Endothelial cell of umbilical vein (primary cell): ENCODE measurements around the gene VGLL4.

Experiments used
- EZH2 ChIP-seq: IDR thresholded peaks from 2 replicates; pipeline ENCODE4 v1.6.1; 2012; ENCODE audit warnings: borderline replicate concordance, low read depth, mild to moderate bottlenecking, moderate library complexity, low read length, inconsistent platforms; ENCODE audit not compliant: severe bottlenecking
- FOS ChIP-seq: IDR thresholded peaks from 2 replicates; pipeline ENCODE4 v1.6.1; 2011; ENCODE audit warnings: mild to moderate bottlenecking, low read length, moderate library complexity, borderline replicate concordance; ENCODE audit not compliant: insufficient read depth
- MYC ChIP-seq: IDR thresholded peaks from one replicate; pipeline ENCODE4 v1.6.1; 2011; ENCODE audit warnings: mild to moderate bottlenecking, low read depth, low read length
- POLR2A ChIP-seq: IDR thresholded peaks from 2 replicates; pipeline ENCODE4 v1.6.1; 2012; ENCODE audit warnings: low read depth, mild to moderate bottlenecking, control low read depth, low read length
- POLR2AphosphoS5 ChIP-seq: IDR thresholded peaks from 2 replicates; pipeline ENCODE4 v1.6.1; 2012; ENCODE audit warnings: low read depth, mild to moderate bottlenecking, control low read depth, low read length, moderate library complexity; ENCODE audit not compliant: insufficient read depth
- TF ChIP-seq, protein P1 (sequence below): IDR thresholded peaks from 2 replicates; pipeline ENCODE4 v1.6.1; 2011; ENCODE audit not compliant: insufficient read depth, insufficient read length
- TF ChIP-seq, protein P2 (sequence below), 2 donors: IDR thresholded peaks; 1 replicate in 1 of 2; 2 replicates in 1 of 2; pipeline ENCODE4 v1.5.1; 2011; ENCODE audit warnings: low read length in 2 of 2, mild to moderate bottlenecking in 2 of 2, moderate library complexity in 2 of 2, control low read depth in 1 of 2, inconsistent platforms in 1 of 2, low read depth in 1 of 2; ENCODE audit not compliant: insufficient read depth in 1 of 2; ENCODE audit errors: extremely low read depth in 1 of 2

DNA sequence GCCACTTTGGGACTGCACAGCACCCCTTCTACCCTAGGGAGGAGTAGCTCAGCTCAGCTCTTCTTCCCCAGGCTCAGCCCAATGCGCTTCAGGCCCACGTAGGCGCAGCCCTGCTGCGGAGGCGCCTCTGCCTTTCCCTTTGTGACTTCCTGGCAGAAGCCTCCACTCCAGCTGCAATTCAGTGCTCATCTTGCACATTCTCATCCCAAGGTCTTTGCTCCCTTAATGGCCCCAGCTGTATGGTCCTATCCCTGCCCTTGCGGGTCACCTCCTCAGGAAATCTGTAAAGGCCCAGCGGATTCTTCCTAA lies 109.0 kb downstream of the VGLL4 start:
- TF ChIP-seq, protein P1, sequence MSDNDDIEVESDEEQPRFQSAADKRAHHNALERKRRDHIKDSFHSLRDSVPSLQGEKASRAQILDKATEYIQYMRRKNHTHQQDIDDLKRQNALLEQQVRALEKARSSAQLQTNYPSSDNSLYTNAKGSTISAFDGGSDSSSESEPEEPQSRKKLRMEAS: no peak
- TF ChIP-seq POLR2AphosphoS5: no peak
- TF ChIP-seq, protein P2, sequence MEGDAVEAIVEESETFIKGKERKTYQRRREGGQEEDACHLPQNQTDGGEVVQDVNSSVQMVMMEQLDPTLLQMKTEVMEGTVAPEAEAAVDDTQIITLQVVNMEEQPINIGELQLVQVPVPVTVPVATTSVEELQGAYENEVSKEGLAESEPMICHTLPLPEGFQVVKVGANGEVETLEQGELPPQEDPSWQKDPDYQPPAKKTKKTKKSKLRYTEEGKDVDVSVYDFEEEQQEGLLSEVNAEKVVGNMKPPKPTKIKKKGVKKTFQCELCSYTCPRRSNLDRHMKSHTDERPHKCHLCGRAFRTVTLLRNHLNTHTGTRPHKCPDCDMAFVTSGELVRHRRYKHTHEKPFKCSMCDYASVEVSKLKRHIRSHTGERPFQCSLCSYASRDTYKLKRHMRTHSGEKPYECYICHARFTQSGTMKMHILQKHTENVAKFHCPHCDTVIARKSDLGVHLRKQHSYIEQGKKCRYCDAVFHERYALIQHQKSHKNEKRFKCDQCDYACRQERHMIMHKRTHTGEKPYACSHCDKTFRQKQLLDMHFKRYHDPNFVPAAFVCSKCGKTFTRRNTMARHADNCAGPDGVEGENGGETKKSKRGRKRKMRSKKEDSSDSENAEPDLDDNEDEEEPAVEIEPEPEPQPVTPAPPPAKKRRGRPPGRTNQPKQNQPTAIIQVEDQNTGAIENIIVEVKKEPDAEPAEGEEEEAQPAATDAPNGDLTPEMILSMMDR (IDR thresholded peaks at IDR 0.05; ENCODE audit: extremely low read depth in 1 of 2, insufficient read depth in 1 of 2, low read depth in 1 of 2, low read length in 2 of 2): no peak
- no peak for TF ChIP-seq MYC
- TF ChIP-seq POLR2A: no peak
- TF ChIP-seq EZH2: no peak
- TF ChIP-seq FOS: no peak
